ENCODE measurements around the gene TPCN2. TPM values are rescaled to one million over a fixed set of nuclear protein-coding genes. Genes with fewer than 3 reads are reported as not detected.
"Not testable (repeated sequence)": the region's sequence is repeated elsewhere in the genome, so short reads cannot be mapped to it uniquely, and the experiment has no call there.

TPCN2 gene
- total and polyA plus RNA-seq, 3 experiments from 2014 or later, result 4.0 to 12.9 (median 12.3) TPM

DNA sequence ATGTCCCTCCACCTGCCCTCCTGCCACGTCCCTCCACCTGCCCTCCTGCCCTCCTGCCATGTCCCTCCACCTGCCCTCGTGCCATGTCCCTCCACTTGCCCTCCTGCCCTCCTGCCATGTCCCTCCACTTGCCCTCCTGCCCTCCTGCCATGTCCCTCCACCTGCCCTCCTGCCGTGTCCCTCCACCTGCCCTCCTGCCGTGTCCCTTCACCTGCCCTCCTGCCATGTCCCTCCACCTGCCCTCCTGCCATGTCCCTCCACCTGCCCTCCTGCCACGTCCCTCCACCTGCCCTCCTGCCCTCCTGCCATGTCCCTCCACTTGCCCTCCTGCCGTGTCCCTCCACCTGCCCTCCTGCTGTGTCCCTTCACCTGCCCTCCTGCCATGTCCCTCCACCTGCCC is 28.2 kb downstream of the TPCN2 start:
- H3K4me1 Mint-ChIP-seq, result peaks cover 10 to 24% (median 22%) of the 10 kb centered on the region in 3 donors
- H3K27me3 Mint-ChIP-seq; DNase-seq; H3K36me3 ChIP-seq (ENCODE audit: insufficient read depth, low read length); H3K27ac ChIP-seq (ENCODE audit: low read depth, low read length); H3K27ac Mint-ChIP-seq; H3K4me3 ChIP-seq (ENCODE audit: low read length); H3K4me3 Mint-ChIP-seq; CTCF ChIA-PET; H3K27me3 ChIP-seq (ENCODE audit: insufficient read depth, low read length, poor library complexity, severe bottlenecking); POLR2A ChIA-PET; H3K9me3 ChIP-seq (ENCODE audit: low read length); H3K9me3 Mint-ChIP-seq: not testable (repeated sequence)
- peaks cover 1 to 60% (median 9%) of the 10 kb centered on the region in 3 donors for H3K36me3 Mint-ChIP-seq
- H3K4me1 ChIP-seq (ENCODE audit: insufficient read depth, low read length), result peaks cover 18% of the 10 kb centered on the region

DNA sequence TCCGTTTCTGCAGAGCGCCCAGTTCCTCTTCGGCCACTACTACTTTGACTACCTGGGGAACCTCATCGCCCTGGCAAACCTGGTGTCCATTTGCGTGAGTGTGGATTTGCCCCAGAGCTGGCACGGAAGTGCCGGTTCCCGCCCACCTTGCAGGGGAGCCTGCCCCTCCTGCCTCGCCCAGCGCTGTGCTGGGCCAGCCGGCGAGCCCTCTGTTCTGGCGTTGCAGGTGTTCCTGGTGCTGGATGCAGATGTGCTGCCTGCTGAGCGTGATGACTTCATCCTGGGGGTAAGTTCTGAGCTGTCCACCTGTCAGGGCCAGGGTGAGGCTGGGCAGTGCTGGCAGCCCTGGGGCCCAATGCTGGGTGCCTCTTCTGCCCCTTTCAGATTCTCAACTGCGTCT is 29.8 kb downstream of the TPCN2 start:
- ChIA-PET CTCF (no interaction called here), POLR2A (no interaction called here)
- Histone ChIP-seq H3K36me3 (ENCODE audit: insufficient read depth, low read length) (no peaks in the 10 kb centered on the region), H3K27ac (ENCODE audit: low read depth, low read length) (no peak overlapping the region), H3K9me3 (ENCODE audit: low read length) (no peaks in the 10 kb centered on the region), H3K4me3 (ENCODE audit: low read length) (no peak overlapping the region), H3K27me3 (ENCODE audit: insufficient read depth, low read length, poor library complexity, severe bottlenecking) (no peaks in the 10 kb centered on the region), H3K4me1 (ENCODE audit: insufficient read depth, low read length) (peaks cover 18% of the 10 kb centered on the region)
- peak overlapping the region in 1 of 8 donors; percentile 55 for H3K27ac Mint-ChIP-seq
- no peak overlapping the region for H3K4me3 Mint-ChIP-seq
- H3K27me3 Mint-ChIP-seq, result no peaks in the 10 kb centered on the region
- H3K9me3 Mint-ChIP-seq, result no peaks in the 10 kb centered on the region
- no peak for DNase-seq
- peaks cover 13 to 24% (median 23%) of the 10 kb centered on the region in 3 donors for H3K4me1 Mint-ChIP-seq
- H3K36me3 Mint-ChIP-seq, result peaks cover 3 to 58% (median 11%) of the 10 kb centered on the region in 3 donors

DNA sequence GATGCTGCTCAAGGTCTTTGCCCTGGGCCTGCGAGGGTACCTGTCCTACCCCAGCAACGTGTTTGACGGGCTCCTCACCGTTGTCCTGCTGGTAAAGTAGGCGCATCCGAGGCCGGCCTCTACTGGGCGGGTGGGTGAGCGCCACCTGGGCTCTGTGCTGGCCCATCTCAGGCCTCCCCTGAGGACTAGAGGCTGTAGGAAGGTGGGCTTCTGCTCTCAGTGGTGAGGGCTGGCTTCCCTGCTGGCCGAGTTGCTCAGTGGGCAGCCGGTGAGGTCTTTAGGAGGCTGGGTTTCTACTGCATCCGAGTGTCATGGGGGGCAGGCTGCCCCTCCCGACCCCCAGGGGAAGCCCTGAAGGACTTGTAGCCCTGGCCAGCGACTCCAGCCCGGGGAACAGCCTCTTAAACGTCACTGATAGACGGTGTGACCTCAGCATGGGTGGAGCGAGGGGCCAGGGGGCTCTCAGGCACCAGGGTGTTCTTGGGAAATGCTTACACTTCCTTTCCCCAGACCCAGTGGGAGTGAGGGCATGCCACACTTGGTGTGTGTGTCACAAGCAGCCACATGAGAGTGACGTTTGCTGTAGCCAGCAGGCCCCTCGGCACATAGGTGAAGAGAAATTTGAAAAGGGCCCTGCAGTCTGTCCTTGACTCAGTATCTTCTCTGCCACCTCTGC is 30.3 kb downstream of the TPCN2 start:
- Mint-ChIP-seq H3K27me3 (no peaks in the 10 kb centered on the region), H3K4me3 (no peak overlapping the region), H3K9me3 (no peaks in the 10 kb centered on the region), H3K4me1 (peaks cover 13 to 24% (median 22%) of the 10 kb centered on the region in 3 donors), H3K27ac (peak overlapping the region in 2 of 8 donors; percentile 23 to 89), H3K36me3 (peaks cover 3 to 56% (median 8%) of the 10 kb centered on the region in 3 donors)
- POLR2A ChIA-PET, result no interaction called here
- DNase-seq, result no peak
- Histone ChIP-seq H3K27me3 (ENCODE audit: insufficient read depth, low read length, poor library complexity, severe bottlenecking) (no peaks in the 10 kb centered on the region), H3K4me3 (ENCODE audit: low read length) (no peak overlapping the region), H3K36me3 (ENCODE audit: insufficient read depth, low read length) (no peaks in the 10 kb centered on the region), H3K9me3 (ENCODE audit: low read length) (no peaks in the 10 kb centered on the region), H3K4me1 (ENCODE audit: insufficient read depth, low read length) (peaks cover 18% of the 10 kb centered on the region), H3K27ac (ENCODE audit: low read depth, low read length) (no peak overlapping the region)
- CTCF ChIA-PET, result no interaction called here

DNA sequence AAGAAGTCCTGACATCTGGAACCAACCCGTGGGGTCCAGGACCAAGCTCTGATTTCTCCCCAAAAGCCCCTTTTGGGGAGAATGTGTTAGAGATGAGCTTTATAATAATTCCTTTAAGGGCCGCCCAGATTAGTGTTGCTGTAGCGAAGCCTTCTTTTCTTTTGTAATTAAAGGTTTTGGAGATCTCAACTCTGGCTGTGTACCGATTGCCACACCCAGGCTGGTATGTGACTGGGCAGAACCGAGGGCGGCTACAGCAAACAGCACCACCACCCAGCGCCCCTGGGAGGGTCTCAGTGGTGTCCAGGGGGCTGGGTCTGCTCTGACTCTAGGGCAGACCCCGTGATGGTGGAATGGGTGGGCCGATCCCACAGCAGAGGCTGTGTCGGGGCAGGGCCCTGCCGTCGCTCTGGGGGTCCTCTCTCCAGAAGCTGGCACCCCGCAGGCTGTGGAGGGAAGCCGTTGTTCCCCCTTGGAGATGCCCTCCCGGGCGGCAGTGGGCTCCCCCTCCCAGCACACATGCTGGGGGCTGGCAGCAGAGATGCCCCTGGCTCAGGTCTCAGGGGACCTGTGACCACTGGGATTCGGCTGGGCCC is 31.0 kb downstream of the TPCN2 start:
- peak overlapping the region in 1 of 8 donors; percentile 89 for H3K27ac Mint-ChIP-seq
- H3K36me3 Mint-ChIP-seq, result peaks cover 3 to 52% (median 8%) of the 10 kb centered on the region in 3 donors
- no peak overlapping the region for H3K4me3 Mint-ChIP-seq
- Histone ChIP-seq H3K4me3 (ENCODE audit: low read length) (no peak overlapping the region), H3K9me3 (ENCODE audit: low read length) (no peaks in the 10 kb centered on the region), H3K36me3 (ENCODE audit: insufficient read depth, low read length) (no peaks in the 10 kb centered on the region), H3K27me3 (ENCODE audit: insufficient read depth, low read length, poor library complexity, severe bottlenecking) (no peaks in the 10 kb centered on the region), H3K4me1 (ENCODE audit: insufficient read depth, low read length) (peaks cover 18% of the 10 kb centered on the region), H3K27ac (ENCODE audit: low read depth, low read length) (no peak overlapping the region)
- ChIA-PET POLR2A (no interaction called here), CTCF (interaction anchor here (0.7 kb wide), 1 partner anchor 9 kb away, joined by 3 read pairs; no protein-coding TSS in a partner anchor)
- no peaks in the 10 kb centered on the region for H3K27me3 Mint-ChIP-seq
- DNase-seq, result no peak
- peaks cover 13 to 24% (median 17%) of the 10 kb centered on the region in 3 donors for H3K4me1 Mint-ChIP-seq
- H3K9me3 Mint-ChIP-seq, result no peaks in the 10 kb centered on the region

DNA sequence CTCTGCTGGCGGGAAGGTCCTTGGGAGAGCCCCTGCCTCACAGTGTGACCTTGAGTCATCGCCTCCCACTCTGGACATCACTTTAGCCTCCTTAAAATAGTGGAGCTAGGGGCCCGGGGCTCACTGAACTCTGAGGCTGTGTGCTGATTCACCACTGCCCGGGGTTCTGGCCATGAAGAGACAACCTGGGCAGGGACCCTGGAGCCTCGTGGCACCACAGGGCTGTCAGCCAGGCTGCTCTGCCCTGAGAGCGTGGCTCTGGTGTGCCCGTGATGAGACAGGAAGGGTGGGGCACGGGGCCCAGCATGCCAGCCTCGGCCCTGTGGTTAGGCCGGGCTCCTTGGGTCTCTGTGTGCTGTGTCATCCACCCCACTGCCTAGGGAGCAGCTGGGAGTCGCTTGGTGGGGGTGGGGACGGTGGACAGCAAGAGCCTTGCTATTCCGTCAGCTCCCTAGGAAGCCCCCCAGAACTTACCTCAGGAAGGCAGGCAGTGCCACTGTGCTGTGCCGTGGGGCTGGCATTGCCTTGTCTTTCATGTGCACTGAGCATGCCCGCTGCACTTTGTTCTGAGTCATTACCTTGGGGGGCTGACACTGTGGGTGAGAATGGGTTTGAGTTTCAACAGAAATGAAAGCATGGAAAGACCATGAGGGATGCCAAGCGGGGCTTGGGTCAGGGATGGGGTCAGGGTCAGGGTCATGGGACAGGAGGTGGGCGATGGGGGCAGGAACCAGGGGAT is 31.7 kb downstream of the TPCN2 start:
- Histone ChIP-seq H3K9me3 (ENCODE audit: low read length) (no peaks in the 10 kb centered on the region), H3K4me1 (ENCODE audit: insufficient read depth, low read length) (peaks cover 18% of the 10 kb centered on the region), H3K27ac (ENCODE audit: low read depth, low read length) (no peak overlapping the region), H3K36me3 (ENCODE audit: insufficient read depth, low read length) (no peaks in the 10 kb centered on the region), H3K27me3 (ENCODE audit: insufficient read depth, low read length, poor library complexity, severe bottlenecking) (no peaks in the 10 kb centered on the region), H3K4me3 (ENCODE audit: low read length) (no peak overlapping the region)
- H3K27ac Mint-ChIP-seq, result peak overlapping the region in 7 of 8 donors; percentile 24 to 86 (median 67)
- peak overlapping the region in 2 of 7 donors; percentile 15 to 31 for H3K4me3 Mint-ChIP-seq
- peaks cover 3 to 47% (median 8%) of the 10 kb centered on the region in 3 donors for H3K36me3 Mint-ChIP-seq
- peak in 1 of 5 donors; percentile 14 for DNase-seq
- peaks cover 13 to 24% (median 17%) of the 10 kb centered on the region in 3 donors for H3K4me1 Mint-ChIP-seq
- no peaks in the 10 kb centered on the region for H3K9me3 Mint-ChIP-seq
- ChIA-PET CTCF (interaction anchor here (0.7 kb wide), 1 partner anchor 8 kb away, joined by 3 read pairs; no protein-coding TSS in a partner anchor), POLR2A (no interaction called here)
- H3K27me3 Mint-ChIP-seq, result no peaks in the 10 kb centered on the region

DNA sequence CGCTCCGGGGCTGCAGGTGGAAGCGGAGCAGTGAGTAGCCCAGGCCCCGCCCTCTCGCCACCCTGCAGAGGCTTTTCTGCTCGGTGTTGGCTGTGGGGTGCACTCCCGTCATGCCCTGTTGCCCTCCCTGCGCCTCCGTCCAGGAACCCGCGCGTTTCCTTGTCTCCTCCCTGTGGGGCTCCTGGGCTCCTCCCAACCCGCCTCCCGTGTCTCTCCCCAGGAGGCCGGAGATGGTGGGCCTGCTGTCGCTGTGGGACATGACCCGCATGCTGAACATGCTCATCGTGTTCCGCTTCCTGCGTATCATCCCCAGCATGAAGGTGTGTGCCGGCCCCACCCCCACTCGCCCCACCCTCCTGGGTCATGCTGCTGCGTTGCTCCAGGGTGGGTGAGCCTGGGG is 32.4 kb downstream of the TPCN2 start:
- DNase-seq, result no peak
- Histone ChIP-seq H3K27ac (ENCODE audit: low read depth, low read length) (no peak overlapping the region), H3K36me3 (ENCODE audit: insufficient read depth, low read length) (no peaks in the 10 kb centered on the region), H3K27me3 (ENCODE audit: insufficient read depth, low read length, poor library complexity, severe bottlenecking) (no peaks in the 10 kb centered on the region), H3K9me3 (ENCODE audit: low read length) (no peaks in the 10 kb centered on the region), H3K4me3 (ENCODE audit: low read length) (no peak overlapping the region), H3K4me1 (ENCODE audit: insufficient read depth, low read length) (peaks cover 18% of the 10 kb centered on the region)
- Mint-ChIP-seq H3K4me3 (no peak overlapping the region), H3K27ac (peak overlapping the region in 1 of 8 donors; percentile 79), H3K36me3 (peaks cover 3 to 45% (median 6%) of the 10 kb centered on the region in 3 donors), H3K9me3 (no peaks in the 10 kb centered on the region), H3K4me1 (peaks cover 13 to 24% (median 15%) of the 10 kb centered on the region in 3 donors), H3K27me3 (no peaks in the 10 kb centered on the region)
- CTCF ChIA-PET, result no interaction called here
- POLR2A ChIA-PET, result no interaction called here

DNA sequence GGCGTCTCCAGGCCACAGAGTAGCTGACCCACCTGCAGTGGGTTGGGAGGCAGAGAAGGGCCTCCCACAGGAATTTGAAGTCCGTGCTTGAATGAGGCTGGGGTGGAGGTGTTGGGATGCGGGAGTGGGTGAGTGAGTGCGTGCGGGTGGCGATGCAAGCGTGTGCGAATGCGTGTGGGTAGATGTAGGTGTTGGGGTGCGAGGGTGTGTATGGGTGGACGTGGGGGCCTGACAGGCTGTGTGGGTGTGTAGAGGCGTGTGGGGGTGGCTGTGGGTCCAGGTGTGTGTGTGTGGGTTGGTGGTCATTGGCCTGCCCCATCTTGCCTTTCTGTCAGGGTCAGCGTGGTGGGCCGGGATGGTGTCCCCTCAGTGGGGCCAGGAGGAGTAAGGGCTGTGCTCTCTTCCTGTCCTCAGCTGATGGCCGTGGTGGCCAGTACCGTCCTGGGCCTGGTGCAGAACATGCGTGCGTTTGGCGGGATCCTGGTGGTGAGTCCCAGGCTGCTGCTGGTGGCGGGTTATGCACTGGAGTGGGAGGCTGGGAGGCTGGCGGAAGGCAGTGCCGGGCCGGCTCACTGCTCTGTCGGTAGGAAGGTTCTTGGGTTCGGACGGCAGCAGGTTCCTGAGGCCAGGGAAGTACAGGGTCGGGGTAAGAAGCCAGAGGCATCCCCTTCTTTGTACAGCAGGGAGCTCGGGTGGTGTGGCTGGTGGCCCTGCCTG is 35.0 kb downstream of the TPCN2 start:
- no peaks in the 10 kb centered on the region for H3K27me3 Mint-ChIP-seq
- H3K4me3 ChIP-seq (ENCODE audit: low read length), result no peak overlapping the region
- peaks cover 16 to 22% (median 18%) of the 10 kb centered on the region in 3 donors for H3K4me1 Mint-ChIP-seq
- DNase-seq, result no peak
- H3K27me3 ChIP-seq (ENCODE audit: insufficient read depth, low read length, poor library complexity, severe bottlenecking), result no peaks in the 10 kb centered on the region
- no peak overlapping the region for H3K27ac Mint-ChIP-seq
- no peaks in the 10 kb centered on the region for H3K36me3 ChIP-seq (ENCODE audit: insufficient read depth, low read length)
- H3K9me3 Mint-ChIP-seq, result no peaks in the 10 kb centered on the region
- no peaks in the 10 kb centered on the region for H3K9me3 ChIP-seq (ENCODE audit: low read length)
- H3K36me3 Mint-ChIP-seq, result peaks cover 3 to 52% (median 3%) of the 10 kb centered on the region in 3 donors
- ChIA-PET POLR2A (no interaction called here), CTCF (no interaction called here)
- H3K4me1 ChIP-seq (ENCODE audit: insufficient read depth, low read length), result peaks cover 18% of the 10 kb centered on the region
- H3K27ac ChIP-seq (ENCODE audit: low read depth, low read length), result no peak overlapping the region
- H3K4me3 Mint-ChIP-seq, result no peak overlapping the region
